HG03432 (cell line): ENCODE data around the gene PPP4C.
"Not testable (repeated sequence)": the region's sequence is repeated elsewhere in the genome, so short reads cannot be mapped to it uniquely, and the experiment has no call there.

Source experiments
- ATAC-seq: cut with Tn5 transposase; IDR thresholded peaks from one replicate; pipeline ENCODE4 v1.9.1; 2021; ENCODE audit warnings: mild to moderate bottlenecking, moderate library complexity; ENCODE audit not compliant: unreplicated experiment

The PPP4C gene

DNA sequence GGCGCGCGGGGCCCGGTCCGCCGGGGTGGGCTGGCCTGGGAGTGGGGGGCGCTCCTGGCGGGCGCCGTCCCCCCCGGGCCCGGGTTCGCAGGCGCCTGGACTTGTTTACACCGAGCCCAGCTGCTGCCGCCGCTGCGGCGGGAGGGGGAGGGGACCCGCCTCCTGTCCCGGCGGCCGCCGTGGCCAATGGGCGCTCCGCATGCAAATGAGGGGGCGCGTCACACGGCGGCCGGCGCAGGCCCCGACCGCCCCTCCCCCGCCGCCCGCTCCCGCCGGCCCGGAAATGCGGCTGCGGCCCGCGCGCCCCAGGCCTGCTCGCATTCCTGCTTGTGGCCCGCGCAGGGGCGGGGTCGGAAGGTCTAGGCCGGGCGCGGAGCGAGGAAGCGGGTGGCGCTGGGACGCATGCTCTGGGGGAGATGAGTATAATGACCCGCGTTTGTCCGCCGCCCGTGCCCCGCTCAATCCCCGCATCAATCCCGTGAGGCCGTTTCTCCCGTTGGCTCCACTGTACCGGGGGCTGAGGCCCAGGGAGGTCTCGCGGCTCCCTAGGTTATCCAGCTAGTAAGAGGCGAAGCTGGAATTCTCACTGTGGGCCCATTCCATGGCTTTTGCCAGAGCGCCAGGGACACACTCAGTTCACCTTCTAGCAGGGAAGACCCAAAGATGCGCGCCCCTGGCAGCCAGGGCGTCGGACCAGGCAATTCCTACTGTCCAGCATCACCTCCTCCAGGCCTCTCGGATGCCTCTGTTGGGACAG lies 20.5 kb downstream of the PPP4C start, which contains the start of gene YPEL3:
TSS of gene YPEL3 (minus strand) at position 109 of the 757 bp plus-strand sequence. CDS start 731 bp downstream, outside the sequence.
- ATAC-seq: peak; percentile 40

- ATAC-seq: no peak
These were observed 21.2 kb downstream of the PPP4C start for GRCh38 chr16:30096862-30097563.

DNA sequence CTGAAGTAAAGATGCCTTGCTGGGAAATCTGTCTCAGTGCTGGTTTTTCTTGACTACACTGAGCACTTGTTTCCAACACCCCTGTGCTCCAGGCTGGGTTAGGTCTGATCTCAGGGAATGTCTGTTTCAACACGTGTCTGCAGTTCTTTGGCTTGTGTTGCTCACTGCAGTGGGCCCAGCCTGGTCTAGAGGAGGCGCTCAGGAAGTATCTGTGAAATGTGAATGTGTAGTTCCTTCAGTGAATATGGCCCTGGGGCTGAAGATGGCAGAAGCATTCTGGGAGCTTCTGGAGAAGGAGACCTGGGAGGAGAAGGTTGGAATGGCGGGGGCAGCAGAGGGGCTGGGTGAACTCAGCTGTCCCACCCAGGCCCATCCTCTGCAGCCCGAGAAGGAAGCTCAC lies 28.3 kb downstream of the PPP4C start:
- no peak for ATAC-seq

DNA sequence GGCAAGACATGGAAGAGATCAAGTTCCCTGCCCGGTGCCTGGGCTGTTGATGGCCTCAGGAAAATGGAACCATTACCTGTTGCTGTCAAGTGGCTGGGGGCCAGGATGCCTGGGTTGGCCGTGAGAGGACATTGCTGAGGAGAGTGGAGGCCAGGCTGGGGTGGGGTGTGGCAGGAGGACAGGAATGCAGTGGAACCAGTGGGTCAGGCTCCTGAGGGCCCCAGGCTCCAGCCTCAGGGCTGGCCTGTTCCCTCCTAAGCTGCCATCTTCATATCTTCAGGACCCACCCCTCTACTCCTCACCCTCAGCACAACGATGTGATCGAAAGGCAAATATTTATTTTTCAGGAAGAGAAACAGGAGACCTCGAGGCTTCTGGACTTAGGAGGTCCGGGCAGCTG lies 28.7 kb downstream of the PPP4C start:
- ATAC-seq: no peak

DNA sequence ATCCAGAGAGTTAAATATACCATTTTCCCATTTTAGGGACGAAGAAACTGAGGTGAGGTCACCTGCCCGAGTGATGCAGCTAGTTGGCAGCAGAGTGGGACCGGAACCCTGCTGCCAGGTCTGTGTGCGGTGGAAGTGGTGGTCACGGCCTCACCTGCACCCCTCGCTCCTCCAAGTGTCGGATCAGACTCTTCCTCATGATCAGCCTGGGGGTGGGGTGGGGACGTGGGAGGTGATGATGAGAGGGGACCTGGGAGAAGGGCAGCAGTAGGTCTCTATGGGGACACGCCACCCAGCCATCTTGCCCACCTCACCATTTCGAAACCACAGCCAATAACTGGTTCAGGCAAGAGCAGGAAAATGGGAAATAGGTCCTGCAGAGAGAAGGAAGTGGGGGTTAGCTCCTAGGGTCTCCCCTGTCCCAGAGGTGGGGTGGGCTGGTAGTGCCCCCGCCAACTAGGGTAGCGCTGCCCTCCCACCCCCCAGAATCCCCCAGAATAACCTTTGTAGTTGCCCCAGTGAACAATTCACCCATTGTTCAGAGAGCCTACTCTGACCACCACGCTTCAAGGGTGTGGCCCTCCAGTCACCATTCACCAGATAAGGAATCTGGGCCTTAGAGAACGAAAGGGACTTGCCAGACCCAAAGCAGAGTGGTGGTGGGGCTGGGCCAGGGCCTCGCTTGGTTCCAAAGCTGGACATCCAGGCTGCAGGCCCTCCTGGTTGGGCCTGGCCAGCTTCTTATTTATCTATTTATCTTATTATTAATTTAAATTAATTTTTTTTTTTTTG lies 32.5 kb downstream of the PPP4C start:
- no peak for ATAC-seq

- ATAC-seq: no peak
These were observed 34.9 kb downstream of the PPP4C start for GRCh38 chr16:30110661-30111060.

DNA sequence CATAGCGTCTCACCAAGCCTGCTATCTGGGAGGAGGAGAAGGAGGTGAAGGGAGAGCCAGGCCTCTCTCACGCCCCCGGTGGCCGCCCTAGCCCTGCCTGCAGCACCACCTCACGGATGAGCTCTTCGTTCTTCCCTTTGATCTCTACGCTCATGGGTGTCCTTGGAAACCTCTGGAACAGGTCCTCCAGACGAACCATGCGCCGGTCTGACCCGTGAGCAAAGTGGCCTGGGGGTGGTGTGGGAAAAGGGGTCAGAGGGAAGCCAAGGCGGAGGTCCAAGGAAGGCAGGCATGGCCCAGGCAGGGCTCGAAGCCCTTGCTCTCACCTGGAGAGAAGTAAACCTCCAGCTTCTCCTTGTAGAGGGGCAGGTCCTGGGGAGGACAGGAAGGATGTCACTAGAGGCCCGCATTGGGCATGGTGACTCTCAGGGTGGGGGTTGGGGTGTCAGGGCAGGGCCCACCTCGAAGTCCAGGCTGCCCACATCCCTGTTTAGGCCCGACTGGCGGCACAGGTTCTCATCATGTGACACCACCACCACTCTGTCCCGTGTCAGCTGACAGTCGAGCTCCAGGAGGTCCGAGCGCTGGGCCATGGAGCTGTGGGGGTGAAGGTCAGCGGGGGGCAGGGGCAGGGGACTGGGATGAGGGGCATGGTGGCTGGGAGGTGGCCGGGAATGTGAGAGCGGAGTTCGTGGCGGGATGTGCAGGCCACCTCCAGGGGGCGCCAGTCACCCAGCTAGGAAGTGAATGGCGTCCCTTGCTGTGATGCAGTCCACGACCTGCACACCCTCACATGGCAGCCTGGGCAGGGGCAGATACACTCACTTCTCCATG lies 36.6 kb downstream of the PPP4C start:
- no peak for ATAC-seq

GRCh38 chr16:30113031-30113710 lies 37.4 kb downstream of the PPP4C start, which contains the start of gene GDPD3:
Gene GDPD3, minus strand, starts transcription at chr16:30113537. Its CDS starts 59 bp downstream, at chr16:30113478.
- ATAC-seq: no peak

DNA sequence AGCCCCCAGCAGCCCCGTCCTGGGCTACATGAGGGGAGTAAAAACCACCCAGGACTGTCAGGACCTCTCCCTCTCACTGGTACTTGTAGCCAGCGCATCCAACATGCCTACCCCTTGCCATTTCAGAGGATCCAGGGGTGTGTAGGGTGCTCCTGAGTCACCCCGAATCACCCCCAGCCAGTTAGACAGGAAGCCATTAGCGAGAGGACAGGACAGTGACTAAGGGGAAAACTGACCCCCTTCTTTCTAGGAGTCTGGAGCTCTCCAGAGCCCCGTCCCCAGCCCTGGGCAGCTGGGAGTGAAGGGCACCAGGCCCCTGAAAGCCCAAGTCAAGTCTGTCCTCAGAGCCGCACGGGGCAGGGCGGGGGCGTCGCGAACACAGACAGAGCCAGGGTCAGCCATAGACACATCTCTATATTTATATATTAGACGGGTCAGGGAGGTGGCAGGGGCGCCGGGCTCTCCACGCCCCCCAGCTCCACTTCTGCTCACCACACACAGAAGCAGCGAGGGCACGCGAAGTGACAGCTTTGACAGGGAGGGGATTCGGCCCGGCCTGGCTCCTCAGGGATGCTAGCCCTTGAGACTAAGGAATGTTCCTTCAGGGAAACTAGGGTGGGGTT lies 38.0 kb downstream of the PPP4C start:
- no peak for ATAC-seq

- no peak for ATAC-seq
These were observed 38.6 kb downstream of the PPP4C start for GRCh38 chr16:30114411-30114810.

DNA sequence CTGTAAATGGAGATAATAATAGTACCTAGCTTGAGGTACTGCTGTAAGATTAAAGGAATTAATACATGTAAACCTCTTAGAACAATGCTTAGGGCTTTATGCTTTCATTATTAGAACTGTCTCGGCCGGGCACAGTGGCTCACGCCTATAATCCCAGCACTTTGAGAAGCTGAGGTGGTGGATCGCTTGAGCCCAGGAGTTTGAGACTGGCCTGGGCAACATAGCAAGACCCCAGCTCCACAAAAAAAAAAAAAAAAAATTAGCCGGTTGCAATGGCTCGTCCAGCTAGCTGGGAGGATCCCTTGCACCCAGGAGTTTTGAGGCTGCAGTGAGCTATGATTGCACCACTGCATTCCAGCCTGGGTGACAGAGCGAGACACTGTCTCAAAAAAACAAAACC lies 39.0 kb downstream of the PPP4C start:
- not testable (repeated sequence) for ATAC-seq

DNA sequence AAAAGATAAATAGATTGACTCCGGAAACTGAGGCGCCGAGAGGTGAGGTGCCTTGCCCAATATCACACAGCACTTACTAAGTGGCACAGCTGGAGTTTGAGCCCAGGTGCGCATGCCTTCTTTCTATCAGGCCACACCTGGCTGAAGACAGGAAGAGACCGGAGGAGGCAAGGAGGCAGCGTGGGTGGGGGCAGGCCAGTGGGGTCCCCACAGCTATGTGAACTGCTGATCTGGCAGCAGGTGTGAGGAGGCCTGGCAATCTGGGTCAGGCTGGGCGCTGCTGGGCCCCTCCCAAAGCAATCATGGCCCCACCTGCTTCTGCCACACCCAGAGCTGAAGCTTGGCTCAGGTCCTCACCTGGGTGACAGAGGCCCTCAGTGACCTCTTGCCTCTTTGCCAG lies 39.4 kb downstream of the PPP4C start:
- no peak for ATAC-seq

DNA sequence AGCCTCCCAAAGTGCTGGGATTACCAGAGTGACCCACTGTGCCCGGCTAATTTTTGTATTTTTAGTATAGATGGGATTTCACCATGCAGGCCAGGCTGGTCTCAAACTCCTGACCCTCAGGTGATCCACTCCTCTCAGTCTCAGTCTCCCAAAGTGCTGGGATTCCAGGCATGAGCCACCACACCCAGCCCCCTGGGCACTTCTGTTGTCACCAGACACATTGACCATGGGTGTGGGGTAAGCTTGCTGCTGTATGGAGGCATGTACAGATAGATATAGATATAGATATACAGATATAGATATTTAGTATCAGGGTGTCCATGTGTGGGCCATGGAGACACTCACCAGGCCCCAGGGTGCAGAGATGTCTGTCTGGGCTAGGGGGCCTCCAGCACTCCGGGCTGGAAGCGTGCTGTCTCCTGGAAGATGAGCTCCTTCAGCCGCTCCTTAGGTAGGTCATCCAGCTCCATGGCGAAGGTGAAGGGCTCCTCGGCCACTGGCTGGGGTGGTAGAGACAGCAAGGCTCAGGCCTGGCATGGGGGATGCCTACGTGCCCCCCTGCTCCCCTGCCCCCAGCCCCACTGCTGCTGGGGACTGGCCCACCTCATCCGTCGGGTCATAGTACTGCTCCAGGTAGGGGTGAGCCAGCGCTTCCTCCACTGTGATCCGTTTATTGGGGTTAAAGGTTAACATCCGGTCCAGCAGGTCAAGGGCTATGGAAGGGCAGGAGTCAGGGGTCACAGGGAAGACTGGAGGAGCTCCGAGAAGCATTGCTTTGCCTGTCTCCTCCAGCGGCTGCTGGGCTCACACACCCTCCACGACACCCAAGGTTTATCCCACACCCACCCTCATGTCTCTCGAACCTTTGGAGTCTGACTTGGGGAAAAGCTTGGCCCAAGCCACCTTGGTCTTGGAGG lies 40.8 kb downstream of the PPP4C start:
- ATAC-seq: no peak

DNA sequence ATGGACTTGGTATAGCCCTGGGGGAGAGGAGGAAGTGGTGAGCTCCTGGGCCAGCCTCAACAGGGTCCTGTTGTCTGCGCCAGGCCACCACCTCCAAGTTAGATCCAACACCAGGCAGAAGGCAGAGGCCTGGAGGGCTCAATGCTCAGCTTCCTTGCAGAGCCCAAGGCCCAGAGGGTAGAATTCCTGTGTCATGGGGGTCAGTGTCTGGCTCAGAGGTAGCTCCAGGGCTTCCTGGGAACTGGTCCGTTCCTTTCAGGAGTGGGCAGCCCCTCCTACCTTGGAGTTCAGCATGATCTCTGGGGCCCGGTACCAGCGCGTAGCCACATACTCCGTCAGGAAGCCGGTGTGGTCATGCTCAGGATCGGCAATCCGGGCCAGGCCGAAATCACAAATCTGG lies 42.0 kb downstream of the PPP4C start:
- ATAC-seq: no peak

- no peak for ATAC-seq
These were observed 43.6 kb downstream of the PPP4C start for GRCh38 chr16:30119428-30119827.

- ATAC-seq: no peak
These were observed 44.7 kb downstream of the PPP4C start for GRCh38 chr16:30120340-30121105.

DNA sequence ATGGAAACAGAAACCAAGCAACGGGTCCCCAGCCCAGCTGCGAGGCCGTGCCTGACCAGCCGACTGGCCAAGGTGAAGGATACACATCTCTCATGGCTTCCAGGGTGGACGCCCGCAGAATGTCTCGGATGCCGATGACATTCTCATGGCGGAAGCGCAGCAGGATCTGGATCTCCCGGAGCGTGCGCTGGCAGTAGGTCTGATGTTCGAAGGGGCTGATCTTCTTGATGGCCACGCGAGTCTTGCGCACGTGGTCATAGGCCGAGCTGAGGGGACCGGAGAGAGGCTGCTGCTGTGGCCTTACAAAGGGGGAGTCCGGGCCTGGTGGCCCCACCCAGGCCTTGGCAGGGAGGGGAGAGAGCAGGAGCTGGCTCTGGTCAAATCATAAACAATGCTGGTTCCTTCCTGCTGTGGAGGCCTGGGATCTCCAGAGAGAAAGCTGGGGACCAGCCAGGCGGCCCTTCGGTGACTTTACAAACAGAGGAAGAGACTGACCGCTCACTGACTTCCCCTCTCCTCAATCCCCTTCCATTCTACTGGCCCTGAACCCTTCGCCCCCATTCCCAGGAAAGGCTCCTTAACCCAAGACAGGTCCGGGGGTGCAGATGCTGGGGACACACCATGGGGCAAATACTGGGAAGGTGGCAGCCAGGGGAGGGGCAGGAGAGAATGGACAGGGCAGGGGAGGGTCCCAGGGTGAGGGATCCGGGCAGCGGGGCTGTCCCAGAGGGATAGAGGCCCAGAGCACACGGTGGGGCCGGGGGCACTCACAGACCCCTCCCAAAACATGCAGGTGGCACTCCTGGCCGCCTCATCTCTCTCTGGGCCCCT lies 46.2 kb downstream of the PPP4C start:
- no peak for ATAC-seq
